ENCODE results near the gene RNF150.

DNA sequence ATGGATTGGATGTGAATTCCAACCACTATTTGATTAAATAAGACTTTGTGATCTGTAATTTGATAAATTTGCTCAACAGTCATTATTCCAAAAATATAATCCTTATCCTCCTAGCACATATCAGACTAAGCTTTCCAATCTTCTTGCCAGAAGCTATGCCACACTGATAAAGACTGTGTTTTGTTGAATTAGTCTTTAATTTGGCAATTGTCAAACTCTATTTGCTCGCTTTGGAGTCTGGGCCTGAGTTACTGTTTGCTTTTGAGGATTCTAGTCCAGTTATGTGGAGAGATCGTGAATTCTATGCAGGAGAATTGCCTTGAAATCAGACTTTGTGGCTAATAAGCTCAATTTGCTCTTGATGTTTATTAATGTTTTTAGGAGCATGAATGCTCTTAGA lies 10.9 kb upstream of the RNF150 start:
- TF ChIP-seq, protein P1, sequence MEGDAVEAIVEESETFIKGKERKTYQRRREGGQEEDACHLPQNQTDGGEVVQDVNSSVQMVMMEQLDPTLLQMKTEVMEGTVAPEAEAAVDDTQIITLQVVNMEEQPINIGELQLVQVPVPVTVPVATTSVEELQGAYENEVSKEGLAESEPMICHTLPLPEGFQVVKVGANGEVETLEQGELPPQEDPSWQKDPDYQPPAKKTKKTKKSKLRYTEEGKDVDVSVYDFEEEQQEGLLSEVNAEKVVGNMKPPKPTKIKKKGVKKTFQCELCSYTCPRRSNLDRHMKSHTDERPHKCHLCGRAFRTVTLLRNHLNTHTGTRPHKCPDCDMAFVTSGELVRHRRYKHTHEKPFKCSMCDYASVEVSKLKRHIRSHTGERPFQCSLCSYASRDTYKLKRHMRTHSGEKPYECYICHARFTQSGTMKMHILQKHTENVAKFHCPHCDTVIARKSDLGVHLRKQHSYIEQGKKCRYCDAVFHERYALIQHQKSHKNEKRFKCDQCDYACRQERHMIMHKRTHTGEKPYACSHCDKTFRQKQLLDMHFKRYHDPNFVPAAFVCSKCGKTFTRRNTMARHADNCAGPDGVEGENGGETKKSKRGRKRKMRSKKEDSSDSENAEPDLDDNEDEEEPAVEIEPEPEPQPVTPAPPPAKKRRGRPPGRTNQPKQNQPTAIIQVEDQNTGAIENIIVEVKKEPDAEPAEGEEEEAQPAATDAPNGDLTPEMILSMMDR (IDR thresholded peaks at IDR 0.05): no peak
- TF ChIP-seq POLR2A (IDR thresholded peaks at IDR 0.05): no peak
